Adrenal gland (tissue), 5 donors: ENCODE measurements around the gene CFAP70.

Experiments
- POLR2A ChIP-seq, 2 donors: fragments of 450-650 bp; IDR thresholded peaks; one replicate each; pipeline ENCODE4 v1.6.1; 2017; ENCODE audit warnings: antibody characterized with exemption in 2 of 2, mild to moderate bottlenecking in 2 of 2, moderate library complexity in 1 of 2
- TF ChIP-seq, protein P1 (sequence below), 6 experiments: fragments of 450-650 bp in 4 of 6; fragments of 200-600 bp in 2 of 6; sonication (generic) in 1 of 6; IDR thresholded peaks; 1 replicate in 5 of 6; 2 replicates in 1 of 6; pipeline versions ENCODE4 v1.5.1 to v1.8.0; 2016 to 2021; ENCODE audit warnings: antibody characterized with exemption in 6 of 6, mild to moderate bottlenecking in 2 of 6, moderate library complexity in 1 of 6
- donor health status: DM: no; HTN: no; CAD: no.

DNA sequence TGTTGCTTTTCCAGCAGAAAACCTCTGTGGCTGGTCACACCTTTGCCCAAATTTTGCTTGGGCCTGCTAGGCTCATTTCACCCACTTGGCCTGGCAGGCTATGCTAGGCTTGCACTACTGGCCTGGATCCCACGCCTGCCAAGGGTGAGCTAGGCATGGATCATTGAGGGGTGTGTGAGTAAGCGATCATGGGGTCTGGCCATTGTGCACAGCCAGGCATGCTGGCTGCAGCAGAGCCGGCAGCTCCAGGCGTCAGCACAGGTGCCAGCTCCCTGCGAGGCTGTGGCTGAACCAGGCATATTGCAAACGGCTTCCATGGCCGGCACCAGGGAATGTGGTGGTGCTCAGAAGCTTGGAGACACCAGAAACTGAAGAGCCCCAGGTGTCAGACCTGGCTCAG lies 19.2 kb downstream of the CFAP70 start:
- TF ChIP-seq, protein P1, sequence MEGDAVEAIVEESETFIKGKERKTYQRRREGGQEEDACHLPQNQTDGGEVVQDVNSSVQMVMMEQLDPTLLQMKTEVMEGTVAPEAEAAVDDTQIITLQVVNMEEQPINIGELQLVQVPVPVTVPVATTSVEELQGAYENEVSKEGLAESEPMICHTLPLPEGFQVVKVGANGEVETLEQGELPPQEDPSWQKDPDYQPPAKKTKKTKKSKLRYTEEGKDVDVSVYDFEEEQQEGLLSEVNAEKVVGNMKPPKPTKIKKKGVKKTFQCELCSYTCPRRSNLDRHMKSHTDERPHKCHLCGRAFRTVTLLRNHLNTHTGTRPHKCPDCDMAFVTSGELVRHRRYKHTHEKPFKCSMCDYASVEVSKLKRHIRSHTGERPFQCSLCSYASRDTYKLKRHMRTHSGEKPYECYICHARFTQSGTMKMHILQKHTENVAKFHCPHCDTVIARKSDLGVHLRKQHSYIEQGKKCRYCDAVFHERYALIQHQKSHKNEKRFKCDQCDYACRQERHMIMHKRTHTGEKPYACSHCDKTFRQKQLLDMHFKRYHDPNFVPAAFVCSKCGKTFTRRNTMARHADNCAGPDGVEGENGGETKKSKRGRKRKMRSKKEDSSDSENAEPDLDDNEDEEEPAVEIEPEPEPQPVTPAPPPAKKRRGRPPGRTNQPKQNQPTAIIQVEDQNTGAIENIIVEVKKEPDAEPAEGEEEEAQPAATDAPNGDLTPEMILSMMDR (IDR thresholded peaks at IDR 0.05), result no peak
- TF ChIP-seq POLR2A (IDR thresholded peaks at IDR 0.05), result no peak
